ENCODE data around the gene SEPTIN12. TPM values are rescaled to one million over a fixed set of nuclear protein-coding genes. Genes with fewer than 3 reads are reported as not detected.

The SEPTIN12 gene
- total and polyA plus RNA-seq, 2 of the 4 experiments (the other 2 are of a cell fraction), result not detected

DNA sequence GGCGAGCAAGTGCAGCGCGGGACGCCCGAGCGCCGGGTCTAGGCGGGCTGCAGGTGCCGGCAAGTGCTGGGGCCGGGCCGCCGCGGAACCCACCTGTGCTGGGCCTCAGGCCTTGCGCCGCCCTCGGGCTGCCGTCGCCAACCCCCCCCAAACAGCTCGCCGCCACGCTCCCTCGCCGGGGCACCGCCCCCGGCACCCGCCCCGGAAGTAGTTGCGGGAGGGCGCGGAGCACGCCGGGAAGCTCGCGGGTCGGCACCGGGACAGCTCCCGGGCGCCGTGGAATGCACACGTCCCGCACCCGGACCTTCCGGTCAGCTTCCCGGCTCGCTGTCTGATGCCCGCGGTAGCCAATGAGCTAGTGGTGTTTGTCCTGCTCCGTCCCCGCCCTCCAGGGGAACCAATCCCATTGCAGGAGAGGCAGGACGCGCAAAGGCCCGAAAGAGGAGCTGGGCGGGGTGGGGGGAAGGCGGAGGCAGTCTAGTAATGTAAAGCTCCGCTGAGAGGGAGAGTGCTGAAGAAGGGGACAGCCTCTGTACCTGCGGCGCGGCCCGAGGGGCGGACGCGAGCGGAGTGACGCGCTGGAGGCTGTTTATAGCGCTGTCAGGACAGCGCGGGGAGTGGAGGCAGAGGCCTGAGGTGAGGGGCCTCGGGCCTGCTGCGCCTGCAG, 53.9 kb downstream of the SEPTIN12 start, which contains the start of the genes ANKS3 and DNAAF8:
Gene ANKS3, minus strand, starts transcription at position 209 of the 667 bp plus-strand sequence. CDS start 4,122 bp downstream, outside the sequence.
Gene DNAAF8, plus strand, starts transcription at position 475 of the 667 bp plus-strand sequence. CDS start 1,978 bp downstream, outside the sequence.
- DNase-seq (peak; percentile 97), ATAC-seq (ENCODE audit: low read depth) (peak; percentile 95)
- H3K4me3 ChIP-seq (ENCODE audit: insufficient read depth, low read depth, low read length), result peak within 1 kb of the TSS; percentile 89
- H3K4me2 ChIP-seq (ENCODE audit: low read depth, low read length), result peak within 1 kb of the TSS; percentile 98
- H3K9ac ChIP-seq (ENCODE audit: low read depth, low read length), result peak within 1 kb of the TSS; percentile 92
- WGBS, 2 experiments (ENCODE audit: extremely low coverage in 2 of 2, insufficient read length in 1 of 2), result 0% methylated on average over 41 of the region's 70 CpGs; no CpG with 5 or more reads in 1 of the 2 experiments
- no TSS peak for BruUV-seq (replicated peaks)
- dilution Hi-C loops (cut with HindIII; ENCODE audit: low sequenced_read_pairs, unreplicated experiment) (no loop called here), intact Hi-C loops (cut with micrococcal nuclease) (loop anchor here (2.0 kb wide), 2 partner anchors 33 to 223 kb away; partner anchors contain the start of gene ZNF500), in situ Hi-C loops (cut with MboI; ENCODE audit: low sequenced_read_pairs) (no loop called here)
- H3K4ac ChIP-seq (ENCODE audit: low read depth, low read length), result peak within 1 kb of the TSS; percentile 65
- peak within 1 kb of the TSS; percentile 53 for H2BK5ac ChIP-seq (ENCODE audit: low read depth, low read length, poor library complexity, severe bottlenecking)
- H3K18ac ChIP-seq (ENCODE audit: low read depth, low read length), result peak within 1 kb of the TSS; percentile 74
- H4K5ac ChIP-seq (ENCODE audit: low read depth, low read length), result peak within 1 kb of the TSS; percentile 82
- peaks cover 4% of the 10 kb centered on the region for H3K4me1 ChIP-seq (ENCODE audit: control insufficient read depth, insufficient read depth, low read length)
- H2AK9ac ChIP-seq (replicated peaks; ENCODE audit: low read depth, low read length, poor library complexity), result peak within 1 kb of the TSS; percentile 84
- peak within 1 kb of the TSS; percentile 90 to 92 for H4K8ac ChIP-seq (ENCODE audit: low read depth in 2 of 2, low read length in 2 of 2)
- CTCF ChIA-PET, result interaction anchor here (0.6 to 0.8 kb wide), 2 partner anchors 11 to 221 kb away, joined by 3 to 4 read pairs; no protein-coding TSS in a partner anchor
- peak within 1 kb of the TSS; percentile 74; the same call in 1 of the 2 replicates for H2AK5ac ChIP-seq (ENCODE audit: low read depth, low read length)
- H2BK20ac ChIP-seq (ENCODE audit: low read depth, low read length), result no peak within 1 kb of the TSS
- H3K36me3 ChIP-seq (ENCODE audit: control insufficient read depth, insufficient read depth, low read length), result peaks cover 7% of the 10 kb centered on the region
- H3K56ac ChIP-seq (ENCODE audit: extremely low read depth, insufficient read depth, low read length), result peak within 1 kb of the TSS; percentile 48
- H2BK15ac ChIP-seq (ENCODE audit: low read depth, low read length), result no peak within 1 kb of the TSS; the same call in 2 of the 3 replicates
- peaks cover 4% of the 10 kb centered on the region; the same call in 1 of the 2 replicates for H3K9me1 ChIP-seq (ENCODE audit: insufficient read depth, low read length)
- peak within 1 kb of the TSS; percentile 84 for H3K27ac ChIP-seq (ENCODE audit: insufficient read depth, low read length)
- H3K79me1 ChIP-seq (ENCODE audit: low read depth in 1 of 2, low read length in 2 of 2), result peaks cover 19 to 35% of the 10 kb centered on the region in 2 experiments
- peaks cover 3% of the 10 kb centered on the region; the same call in 1 of the 2 replicates for H4K20me1 ChIP-seq (ENCODE audit: insufficient read depth, low read length)
- peak within 1 kb of the TSS; percentile 49 for H4K91ac ChIP-seq (ENCODE audit: insufficient read depth, low read depth, low read length)
- H3K14ac ChIP-seq (replicated peaks; ENCODE audit: low read depth, low read length), result peak within 1 kb of the TSS; percentile 60
- H2AFZ ChIP-seq (replicated peaks; ENCODE audit: low read length, poor library complexity), result peak within 1 kb of the TSS; percentile 98
- peak within 1 kb of the TSS; percentile 53 for H3K23ac ChIP-seq (ENCODE audit: low read depth, low read length)
- no peak within 1 kb of the TSS for H2BK120ac ChIP-seq (ENCODE audit: low read depth, low read length)
- H3K27me3 ChIP-seq (ENCODE audit: control insufficient read depth, insufficient read depth, low read length), result no peaks in the 10 kb centered on the region
- no peaks in the 10 kb centered on the region for H3K9me3 ChIP-seq (ENCODE audit: control insufficient read depth, insufficient read depth, low read length)
- POLR2A ChIA-PET (ENCODE audit: unreplicated experiment), result interaction anchor here (0.6 kb wide), 1 partner anchor 112 kb away, joined by 3 read pairs; no protein-coding TSS in a partner anchor
- TF ChIP-seq POLR2A (IDR thresholded peaks at IDR 0.05; ENCODE audit: low read depth, low read length) (no peak; the same call in 1 of the 2 replicates), MXI1 (IDR thresholded peaks at IDR 0.05; ENCODE audit: borderline replicate concordance, low read depth, low read length) (peak; percentile 95), CHD1 (IDR thresholded peaks at IDR 0.05; ENCODE audit: low read depth, low read length) (no peak), BHLHE40 (IDR thresholded peaks at IDR 0.05; ENCODE audit: low read depth, low read length) (peak; percentile 20; the same call in 1 of the 2 replicates), NFE2L2 (IDR thresholded peaks at IDR 0.05; ENCODE audit: low read depth, low read length) (no peak), USF2 (IDR thresholded peaks at IDR 0.05; ENCODE audit: low read depth, low read length) (no peak), RAD21 (IDR thresholded peaks at IDR 0.05; ENCODE audit: low read length) (no peak), MAFK (IDR thresholded peaks at IDR 0.05; ENCODE audit: low read depth, low read length) (no peak), RFX5 (IDR thresholded peaks at IDR 0.05; ENCODE audit: low read depth, low read length) (no peak), CEBPB (IDR thresholded peaks at IDR 0.05; ENCODE audit: low read depth, low read length) (no peak), SMC3 (IDR thresholded peaks at IDR 0.05; ENCODE audit: low read depth, low read length) (no peak), MAZ (IDR thresholded peaks at IDR 0.05; ENCODE audit: borderline replicate concordance, low read depth, low read length) (peak; percentile 70), FOS (IDR thresholded peaks at IDR 0.05; ENCODE audit: low read depth, low read length) (no peak), RCOR1 (IDR thresholded peaks at IDR 0.05; ENCODE audit: insufficient replicate concordance, low read length) (no peak)
- TF ChIP-seq, protein P1, sequence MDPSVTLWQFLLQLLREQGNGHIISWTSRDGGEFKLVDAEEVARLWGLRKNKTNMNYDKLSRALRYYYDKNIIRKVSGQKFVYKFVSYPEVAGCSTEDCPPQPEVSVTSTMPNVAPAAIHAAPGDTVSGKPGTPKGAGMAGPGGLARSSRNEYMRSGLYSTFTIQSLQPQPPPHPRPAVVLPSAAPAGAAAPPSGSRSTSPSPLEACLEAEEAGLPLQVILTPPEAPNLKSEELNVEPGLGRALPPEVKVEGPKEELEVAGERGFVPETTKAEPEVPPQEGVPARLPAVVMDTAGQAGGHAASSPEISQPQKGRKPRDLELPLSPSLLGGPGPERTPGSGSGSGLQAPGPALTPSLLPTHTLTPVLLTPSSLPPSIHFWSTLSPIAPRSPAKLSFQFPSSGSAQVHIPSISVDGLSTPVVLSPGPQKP (IDR thresholded peaks at IDR 0.05; ENCODE audit: borderline replicate concordance, low read depth, low read length), result no peak

All from IMR-90 (cell line).